Middle frontal gyrus (tissue), 1 donor: ENCODE results near the gene GRIK3.
"Not testable (repeated sequence)": the region's sequence is repeated elsewhere in the genome, so short reads cannot be mapped to it uniquely, and the experiment has no call there.

Experiments used
- DNase-seq: peaks from one replicate; pipeline ENCODE4 v3.0.0-alpha.2; 2015; ENCODE audit warnings: low spot score; ENCODE audit errors: extremely low spot score

The GRIK3 gene

DNA sequence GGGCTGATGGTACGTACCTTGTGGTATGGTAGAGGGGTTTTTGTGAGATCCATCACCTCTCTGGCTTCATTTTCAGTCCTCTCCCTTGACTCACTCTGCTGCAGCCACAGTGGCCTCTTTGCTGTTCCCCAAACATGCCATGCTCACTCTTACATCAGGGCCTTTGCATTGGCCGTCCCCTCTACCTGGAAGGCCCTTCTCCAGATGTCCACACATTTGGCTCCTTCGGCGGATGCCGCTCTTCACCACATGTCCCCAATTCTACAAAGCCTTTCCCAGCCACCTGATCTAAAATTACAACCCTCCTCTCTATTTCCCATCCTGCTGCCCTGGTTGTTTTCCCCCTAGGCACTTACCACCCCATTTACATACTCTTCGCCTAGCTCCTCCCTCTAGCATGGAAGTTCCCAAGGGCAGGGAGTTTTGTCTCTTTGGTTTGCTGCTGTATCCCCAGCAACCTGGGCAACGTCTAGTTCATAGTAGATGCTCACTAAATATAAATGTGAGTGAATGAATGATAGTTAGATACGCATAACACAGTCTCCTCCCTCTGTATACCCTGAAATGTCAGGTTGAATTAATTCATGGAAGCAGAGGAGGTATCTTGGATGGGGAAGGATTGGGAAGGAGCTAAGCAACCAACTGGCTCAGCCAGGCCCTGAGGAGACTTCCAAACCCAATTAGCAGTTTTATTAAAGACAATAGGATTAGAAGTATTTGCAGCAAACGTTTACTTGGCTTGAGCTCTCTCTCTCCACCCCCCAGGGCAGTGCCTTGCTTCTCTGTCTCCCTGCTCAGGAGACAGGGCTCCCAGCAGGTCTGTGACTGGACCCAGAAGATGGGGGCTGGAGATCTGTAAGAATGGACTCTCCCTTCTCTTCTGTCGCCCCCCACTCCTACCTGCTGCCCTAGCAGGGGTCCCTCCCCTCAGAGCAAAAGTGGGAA, 264.2 kb downstream of the GRIK3 start:
- no peak for DNase-seq

DNA sequence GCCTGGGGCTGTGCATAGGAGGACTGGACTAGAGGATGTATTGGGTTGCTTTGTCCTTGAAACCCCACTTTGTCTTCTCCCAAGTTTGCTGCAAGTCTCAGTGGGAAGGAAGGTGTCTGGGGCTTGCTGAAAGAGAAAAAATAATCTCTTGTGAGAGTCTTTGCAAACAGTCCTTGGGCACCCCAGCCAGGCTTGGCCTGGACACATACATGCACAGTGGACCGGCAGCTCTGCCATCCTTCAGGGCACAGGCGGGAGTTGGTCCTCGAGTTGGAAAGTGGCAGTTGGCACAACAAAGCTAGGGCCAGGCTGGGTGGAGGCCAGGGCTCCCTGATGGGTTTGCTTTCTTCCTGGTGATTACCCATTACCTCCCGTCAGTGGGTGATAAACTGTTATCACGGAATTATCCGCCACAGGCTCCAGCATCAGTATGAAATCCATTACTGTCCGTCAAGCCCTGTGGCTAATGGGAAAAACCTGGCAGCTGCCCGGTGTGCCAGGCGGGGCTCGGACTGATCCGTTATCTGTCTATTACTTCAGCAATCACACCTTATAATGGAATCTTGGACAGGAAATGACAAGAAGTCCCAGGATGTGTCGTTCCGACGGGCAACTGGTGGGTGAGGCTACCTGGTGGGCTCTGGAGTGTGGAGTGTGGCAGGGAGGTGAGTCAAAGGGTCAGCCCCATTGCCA, 265.7 kb downstream of the GRIK3 start:
- no peak for DNase-seq

DNA sequence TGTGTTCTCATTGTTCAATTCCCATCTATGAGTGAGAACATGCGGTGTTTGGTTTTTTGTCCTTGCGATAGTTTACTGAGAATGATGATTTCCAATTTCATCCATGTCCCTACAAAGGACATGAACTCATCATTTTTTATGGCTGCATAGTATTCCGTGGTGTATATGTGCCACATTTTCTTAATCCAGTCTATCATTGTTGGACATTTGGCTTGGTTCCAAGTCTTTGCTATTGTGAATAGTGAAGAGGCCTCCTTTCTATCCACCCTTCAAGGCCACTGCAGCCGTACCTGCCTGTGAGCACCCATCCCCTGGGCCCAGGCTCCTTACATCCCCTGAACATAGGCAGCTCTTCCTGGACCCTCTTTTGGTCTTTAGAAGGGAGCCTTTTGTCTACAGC, 266.9 kb downstream of the GRIK3 start:
- not testable (repeated sequence) for DNase-seq

DNA sequence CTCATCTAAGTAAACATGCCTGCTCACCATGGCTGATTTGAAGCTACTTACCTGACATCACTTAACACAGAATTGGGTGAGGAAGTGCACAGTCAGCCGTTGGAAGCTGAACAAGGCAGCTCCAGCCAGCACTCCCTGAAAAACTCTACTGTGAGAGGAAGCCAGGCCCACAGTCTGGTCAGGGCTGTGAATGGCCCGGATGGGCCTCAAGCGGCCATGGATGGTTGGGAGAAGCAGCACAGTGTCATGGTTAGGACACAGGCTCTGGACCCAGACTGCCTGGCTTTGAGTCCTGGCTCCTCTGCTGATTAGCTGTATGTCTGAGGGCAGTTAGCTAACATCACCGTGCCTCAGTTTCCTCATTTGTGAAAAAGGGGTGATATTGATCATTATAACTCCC, 267.8 kb downstream of the GRIK3 start:
- DNase-seq: no peak

DNA sequence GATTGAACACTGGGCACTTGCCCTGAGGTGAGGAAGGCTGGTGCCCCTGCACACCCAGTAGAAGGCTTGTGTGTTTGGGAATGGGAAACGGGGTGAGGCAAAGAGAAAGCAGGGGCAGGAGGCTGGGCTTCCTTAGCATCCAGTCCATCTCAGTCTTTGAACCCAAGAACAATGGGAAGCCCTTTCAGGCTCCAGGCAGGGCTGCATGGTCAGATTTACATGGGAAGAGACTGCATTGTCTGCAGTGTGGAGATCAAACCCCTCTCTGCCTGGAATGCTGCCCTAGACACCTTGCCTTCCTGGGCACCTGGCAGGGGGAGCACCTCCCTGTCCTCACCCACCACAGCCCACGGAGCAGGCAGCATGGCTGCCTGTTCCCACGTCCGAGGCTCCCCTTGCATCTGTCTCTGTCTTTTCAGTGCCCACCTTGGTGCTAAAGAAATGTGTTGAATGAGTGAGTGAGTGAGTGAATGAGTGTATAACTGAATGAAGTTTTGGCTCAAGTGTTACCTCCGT, 268.5 kb downstream of the GRIK3 start:
- no peak for DNase-seq

DNA sequence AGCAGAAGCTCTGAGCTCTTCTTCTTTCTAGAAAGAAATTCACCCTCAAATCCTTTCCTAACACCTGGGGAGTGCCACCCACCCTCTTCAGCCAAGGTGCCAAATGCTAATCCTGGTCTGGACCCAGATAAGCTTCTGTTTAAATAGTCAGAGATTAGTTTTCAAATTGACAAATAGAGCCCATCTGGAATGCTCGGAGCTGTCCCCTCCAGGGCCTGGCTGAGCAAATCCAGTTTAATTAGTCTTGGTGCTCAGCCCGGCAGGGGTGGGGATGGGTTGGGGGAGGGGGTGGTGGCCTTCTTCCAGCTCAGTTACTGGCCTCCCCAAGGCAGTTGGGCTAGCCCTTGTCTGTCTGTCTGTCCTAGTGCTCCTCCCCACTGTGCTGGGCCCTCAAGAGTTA, 269.5 kb downstream of the GRIK3 start:
- no peak for DNase-seq

DNA sequence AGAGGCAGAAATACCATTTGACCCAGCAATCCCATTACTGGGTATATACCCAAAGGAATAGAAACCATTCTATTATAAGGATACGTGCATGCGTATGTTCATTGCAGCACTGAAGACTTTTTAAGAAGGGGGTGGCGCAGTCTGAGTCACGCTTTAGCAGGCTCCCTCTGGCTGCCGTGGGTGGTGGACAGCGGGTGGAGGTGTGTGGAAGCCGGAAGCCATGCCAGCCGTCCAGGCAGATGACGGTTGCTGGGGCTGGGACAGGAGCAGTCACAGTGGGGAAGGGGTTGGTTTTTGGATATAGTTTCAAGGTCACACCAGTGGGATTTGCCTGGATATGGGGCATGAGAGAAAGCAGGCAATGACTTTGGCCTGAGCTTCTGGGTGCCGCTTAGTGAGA, 270.5 kb downstream of the GRIK3 start:
- DNase-seq: no peak

DNA sequence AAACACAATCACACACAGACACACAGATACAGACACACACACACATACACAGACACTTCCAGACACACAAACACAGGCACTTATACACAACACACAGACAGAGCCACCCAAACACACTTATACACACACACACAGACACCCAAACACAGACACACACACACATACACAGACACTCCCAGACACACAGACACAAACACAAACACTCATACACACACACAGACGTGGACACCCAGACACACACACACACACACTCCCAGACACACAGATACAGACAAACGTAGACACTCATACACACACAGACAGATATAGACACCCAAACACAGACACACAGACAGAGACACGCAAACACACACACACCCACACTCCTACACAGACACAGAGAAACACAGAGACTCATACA, 272.1 kb downstream of the GRIK3 start:
- DNase-seq: no peak

DNA sequence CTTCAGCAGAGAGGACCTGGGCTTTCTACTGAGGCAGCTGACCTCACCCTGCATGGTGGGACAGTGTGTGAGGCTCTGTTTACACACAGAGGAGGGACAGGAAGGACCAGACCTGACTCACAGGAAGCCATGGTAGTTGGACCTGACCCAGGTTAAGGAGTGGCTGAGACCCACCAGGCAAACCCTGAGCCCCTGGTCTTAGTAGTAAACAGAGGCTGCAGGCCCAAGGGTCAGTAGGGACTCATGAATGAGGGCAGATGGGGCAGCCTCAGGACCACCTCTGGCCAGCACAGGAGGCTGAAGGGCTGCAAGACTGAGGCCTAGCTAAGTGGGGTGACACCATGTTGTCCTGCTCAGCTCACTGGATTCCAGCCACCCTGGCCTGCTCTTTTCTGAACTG, 273.2 kb downstream of the GRIK3 start:
- DNase-seq: no peak

DNA sequence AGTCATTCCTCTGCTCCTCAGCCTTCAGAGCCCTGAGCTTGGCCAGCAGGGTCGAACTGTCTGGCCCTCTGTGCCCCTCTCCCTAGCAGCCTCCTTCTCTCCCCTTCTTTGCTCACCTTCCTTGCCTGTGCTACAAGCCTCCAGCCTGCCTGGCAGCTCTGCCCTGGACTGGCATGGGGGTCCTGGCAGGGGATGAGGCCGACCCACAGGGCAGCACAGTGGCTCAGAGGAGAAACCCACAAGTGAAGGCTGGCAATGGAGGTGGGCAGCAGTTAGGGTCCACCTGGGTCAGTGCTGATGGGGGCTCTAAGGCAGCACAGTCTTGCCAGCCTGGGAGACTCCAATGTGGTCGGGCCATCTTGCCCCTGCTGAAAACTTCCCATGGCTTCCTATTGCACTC, 274.2 kb downstream of the GRIK3 start:
- no peak for DNase-seq

DNA sequence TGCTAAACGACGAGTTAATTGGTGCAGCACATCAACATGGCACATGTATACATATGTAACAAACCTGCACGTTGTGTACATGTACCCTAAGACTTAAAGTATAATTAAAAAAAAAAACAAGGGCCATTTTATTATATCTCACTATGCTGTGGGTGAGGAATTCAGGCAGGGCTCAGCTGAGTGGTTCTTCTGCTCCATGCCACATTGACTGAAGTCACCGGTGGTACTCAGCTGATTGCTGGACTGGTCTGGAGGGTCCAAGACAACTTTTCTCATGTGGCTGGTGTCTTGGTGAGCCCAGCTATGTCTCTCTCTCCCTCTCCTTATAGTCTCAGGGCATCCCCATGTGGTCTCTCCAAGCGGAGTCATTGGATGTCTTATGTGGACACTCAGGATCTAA, 275.0 kb downstream of the GRIK3 start:
- no peak for DNase-seq

DNA sequence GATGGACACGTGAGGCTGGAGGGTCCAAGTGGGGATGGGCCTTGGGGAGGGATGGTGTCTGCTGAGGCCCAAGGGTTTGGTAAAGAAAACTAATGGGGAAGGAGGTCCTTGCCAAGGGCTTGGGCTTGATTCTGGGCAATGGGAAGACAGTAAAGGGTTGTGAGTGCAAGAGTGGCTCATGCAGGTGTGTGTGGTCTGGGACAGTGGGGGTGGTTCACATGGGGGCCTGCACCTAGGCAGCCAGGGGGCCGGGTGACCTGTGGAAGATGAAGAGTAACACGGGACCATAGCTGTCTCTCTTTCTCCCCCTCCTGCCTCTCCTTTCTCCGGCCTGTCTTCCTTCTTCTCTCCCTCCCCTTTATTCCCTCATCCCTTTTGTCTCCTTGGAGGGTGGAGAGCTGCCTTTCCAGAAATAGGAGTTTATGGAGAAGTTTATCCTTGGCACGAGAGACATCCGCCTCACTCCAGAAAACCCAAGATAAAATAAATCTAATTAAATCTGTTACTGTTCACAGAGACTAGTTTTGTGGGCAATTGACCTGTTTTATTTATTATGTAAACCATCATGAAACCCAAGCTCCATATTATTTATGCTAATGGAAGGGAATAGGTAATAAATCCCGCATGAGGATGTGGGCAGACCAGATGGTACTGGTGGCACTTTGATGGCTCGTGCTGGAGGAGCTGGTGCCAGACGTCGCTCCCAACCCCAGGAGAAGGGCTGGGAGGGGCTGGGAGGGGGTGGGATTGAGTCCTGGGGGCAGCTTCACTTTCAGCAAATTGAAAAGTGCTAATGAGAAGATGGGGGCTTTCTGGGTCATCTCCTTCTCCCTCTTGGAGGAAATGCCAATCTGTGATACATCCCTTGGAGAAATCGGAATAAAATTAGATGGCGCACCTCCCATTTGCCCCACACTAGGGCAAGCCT, 278.7 kb downstream of the GRIK3 start:
- no peak for DNase-seq

DNA sequence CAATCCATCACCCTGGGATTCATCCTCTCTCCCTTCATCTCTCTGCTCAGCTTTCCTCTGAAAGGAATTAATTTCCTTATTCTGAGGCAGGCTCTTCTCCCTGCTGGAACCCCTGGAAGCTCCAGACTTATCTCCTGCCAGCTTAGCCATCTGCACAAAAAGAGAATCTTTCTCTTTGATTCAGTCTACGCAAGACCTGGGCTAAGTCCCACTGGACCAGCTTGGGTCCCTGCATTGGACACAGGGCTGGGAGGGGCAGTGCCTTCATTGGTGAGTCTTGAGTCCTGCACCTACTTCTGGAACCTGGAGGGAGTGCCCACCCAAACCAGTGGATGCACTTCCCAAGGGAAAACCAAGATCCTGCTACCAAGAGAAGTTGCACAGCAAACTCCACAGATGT, 279.9 kb downstream of the GRIK3 start:
- DNase-seq: no peak

DNA sequence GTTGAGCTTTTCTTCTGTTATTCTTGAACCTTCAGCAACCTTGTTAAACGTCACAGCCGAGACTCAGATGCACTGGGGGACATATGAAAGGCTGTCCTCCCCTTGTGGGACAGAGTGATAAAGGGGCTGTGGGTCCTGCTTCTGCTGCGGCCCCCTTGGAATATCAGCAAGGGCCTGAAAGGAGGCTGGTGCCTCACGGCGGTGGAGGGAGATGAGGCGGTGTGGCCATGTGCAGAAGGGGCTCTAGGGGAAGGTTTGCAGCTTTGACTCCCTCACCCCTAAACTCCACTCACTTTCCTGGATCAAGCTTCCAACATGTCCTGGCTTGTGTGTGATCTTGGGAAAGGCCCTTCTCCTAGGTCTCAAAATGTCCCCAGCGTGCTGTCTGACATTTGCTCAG, 280.9 kb downstream of the GRIK3 start:
- no peak for DNase-seq

DNA sequence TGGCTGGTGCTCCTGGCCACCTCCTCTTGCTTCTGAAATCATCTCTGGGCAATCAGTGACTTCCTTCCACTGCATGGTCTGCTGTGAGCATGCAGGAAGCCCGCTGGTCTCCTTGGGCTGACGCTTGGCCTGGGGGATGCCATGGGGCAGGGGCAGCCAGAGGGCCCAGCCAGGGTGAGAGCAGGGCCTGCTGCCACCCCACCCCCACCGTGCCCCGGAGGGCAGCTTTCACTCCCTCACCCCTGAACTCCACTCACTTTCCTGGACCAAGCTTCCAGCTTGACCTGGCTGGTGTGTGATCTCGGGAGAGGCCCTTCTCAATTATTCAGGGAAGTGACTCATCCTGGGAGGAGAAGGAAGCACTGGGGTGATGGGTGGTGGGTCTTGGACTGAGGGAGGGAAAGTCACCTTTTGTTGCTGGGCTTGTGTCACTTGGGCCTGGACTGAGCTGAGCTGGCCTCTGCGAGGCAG, 281.4 kb downstream of the GRIK3 start:
- DNase-seq: no peak

DNA sequence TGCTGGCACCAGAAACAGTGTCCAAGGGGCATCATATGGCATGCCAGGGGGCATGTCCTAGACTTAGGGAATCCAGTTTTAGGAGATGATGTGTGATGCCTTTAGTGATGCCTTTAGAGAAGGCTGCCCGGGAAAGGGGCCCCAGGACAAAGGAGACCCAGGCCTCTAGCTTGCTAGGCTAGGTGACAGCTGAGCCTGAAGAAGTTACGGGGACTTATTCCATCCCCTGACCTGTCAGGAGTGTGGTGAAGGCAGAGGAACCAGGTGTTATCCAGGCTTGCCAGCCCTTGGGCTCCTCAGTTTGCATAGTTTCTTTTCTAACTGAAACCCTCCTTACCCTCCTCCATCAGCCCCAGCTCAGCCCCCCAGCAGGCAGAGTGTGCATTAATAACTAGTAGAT, 281.9 kb downstream of the GRIK3 start:
- DNase-seq: no peak

DNA sequence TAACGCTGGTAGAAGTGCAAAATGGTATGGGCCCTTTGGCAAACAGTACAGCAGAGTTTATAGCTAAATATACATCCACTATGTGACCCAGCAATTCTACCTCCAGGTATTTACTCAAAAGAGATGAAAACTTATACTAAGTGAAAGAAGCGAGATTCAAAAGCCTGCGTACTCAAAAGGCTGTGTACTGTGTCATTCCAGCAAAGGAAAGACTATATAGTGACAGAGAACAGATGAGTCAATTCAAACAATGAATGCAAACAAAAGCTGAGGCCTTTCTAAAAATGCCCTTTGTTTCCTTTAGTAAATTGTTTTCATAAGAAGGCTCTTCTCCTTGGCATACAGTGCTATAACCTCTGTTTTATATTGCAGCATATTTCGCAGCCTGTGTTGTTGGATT, 282.8 kb downstream of the GRIK3 start:
- no peak for DNase-seq

DNA sequence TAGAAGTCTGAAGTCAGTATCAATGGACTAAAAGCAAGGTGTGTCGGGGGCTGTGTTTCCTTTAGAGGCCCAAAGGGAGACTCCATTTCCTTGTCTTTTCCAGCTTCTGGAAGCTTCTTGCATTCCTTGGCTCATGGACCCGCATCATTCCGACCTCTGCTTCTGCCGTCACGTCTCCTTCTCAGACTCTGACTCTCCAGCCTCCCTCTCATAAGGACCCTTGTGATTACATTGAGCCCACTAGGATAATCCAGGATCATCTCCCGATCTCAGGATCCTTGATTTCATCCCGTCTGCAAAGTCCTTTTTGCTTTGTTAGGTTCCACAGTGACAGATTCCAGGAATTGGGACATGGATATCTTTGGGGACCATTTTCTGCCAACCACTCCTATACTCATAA, 285.8 kb downstream of the GRIK3 start:
- no peak for DNase-seq
